ENCODE results near the gene SEMA6C.

The SEMA6C gene

DNA sequence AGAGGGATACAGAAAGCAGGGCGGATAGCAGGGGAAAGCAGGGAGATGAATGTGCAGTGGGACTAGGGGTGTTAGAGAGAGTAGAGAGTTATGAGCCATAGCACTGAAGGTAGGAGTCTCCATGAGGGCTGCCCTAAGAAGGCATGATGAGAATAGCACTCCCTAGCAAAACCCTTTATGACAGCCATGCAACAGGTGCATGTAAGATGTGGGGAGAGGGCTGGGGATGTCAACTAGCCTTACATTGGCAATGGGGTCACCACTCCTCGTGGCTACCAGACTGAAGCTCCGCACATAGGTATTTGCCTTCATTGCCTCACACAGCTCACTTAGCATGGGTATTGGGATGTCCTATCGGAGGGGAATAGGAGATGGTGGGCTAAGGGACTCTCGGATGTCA is 24.8 kb upstream of the SEMA6C start:
- DNase-seq (ENCODE audit: low spot score) = no peak
- peaks cover 41% of the 10 kb centered on the region for H3K36me3 Mint-ChIP-seq (ENCODE audit: low read depth)
- no peaks in the 10 kb centered on the region for H3K27me3 Mint-ChIP-seq (ENCODE audit: low read depth)
- peak overlapping the region; percentile 49 for H3K27ac Mint-ChIP-seq
- no peak overlapping the region for H3K4me3 Mint-ChIP-seq
- H3K4me1 Mint-ChIP-seq (ENCODE audit: low read depth) = peaks cover 6% of the 10 kb centered on the region
- no peaks in the 10 kb centered on the region for H3K9me3 Mint-ChIP-seq

DNA sequence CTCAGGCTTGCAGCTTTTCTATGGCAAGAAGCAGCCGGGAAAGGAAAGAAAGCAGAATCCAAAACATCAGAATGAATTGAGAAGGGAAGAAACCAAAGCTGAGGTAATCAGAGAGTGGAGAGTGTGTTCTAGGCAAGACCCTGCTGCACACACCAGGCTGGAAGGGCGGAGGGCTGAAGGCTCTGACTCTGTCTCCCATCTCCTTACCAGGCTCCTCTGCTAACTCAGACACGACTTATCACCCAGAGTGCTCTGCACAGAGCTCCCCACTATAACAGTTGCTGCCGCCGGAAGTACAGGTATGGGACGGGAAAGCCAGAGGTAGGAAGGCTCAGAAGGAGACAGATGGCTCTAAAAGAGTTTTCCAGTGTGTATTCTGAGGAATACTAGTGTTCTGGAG is 20.7 kb upstream of the SEMA6C start:
- peak overlapping the region; percentile 91 for H3K4me3 Mint-ChIP-seq
- H3K4me1 Mint-ChIP-seq (ENCODE audit: low read depth) = peaks cover 27% of the 10 kb centered on the region
- peaks cover 48% of the 10 kb centered on the region for H3K36me3 Mint-ChIP-seq (ENCODE audit: low read depth)
- DNase-seq (ENCODE audit: low spot score) = no peak
- H3K27me3 Mint-ChIP-seq (ENCODE audit: low read depth) = peaks cover 2% of the 10 kb centered on the region
- H3K27ac Mint-ChIP-seq = peak overlapping the region; percentile 92
- H3K9me3 Mint-ChIP-seq = no peaks in the 10 kb centered on the region

DNA sequence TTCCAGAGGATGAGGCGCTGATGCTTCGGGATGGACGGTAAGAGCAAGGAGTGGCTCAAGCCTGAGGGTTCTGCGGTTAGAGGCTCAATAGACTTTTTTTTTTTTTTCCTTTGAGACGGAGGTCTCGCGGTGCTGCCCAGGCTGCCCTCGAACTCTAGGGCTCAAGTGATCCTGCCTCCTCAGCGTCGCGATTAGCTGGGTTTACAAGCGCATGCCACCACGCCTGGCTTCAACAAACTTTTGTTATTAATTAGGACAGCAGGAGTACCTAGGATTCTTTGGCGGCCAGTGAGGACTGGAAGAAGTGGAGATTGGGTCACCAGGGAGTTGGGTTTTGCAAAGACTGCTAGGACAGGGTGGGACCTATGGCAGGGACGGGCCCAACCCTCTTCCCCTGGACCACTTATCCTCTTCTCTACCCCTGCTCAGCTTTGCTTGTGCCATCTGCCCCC is 20.1 kb upstream of the SEMA6C start:
- peak overlapping the region; percentile 91 for H3K4me3 Mint-ChIP-seq
- peaks cover 2% of the 10 kb centered on the region for H3K27me3 Mint-ChIP-seq (ENCODE audit: low read depth)
- no peaks in the 10 kb centered on the region for H3K9me3 Mint-ChIP-seq
- peak overlapping the region; percentile 92 for H3K27ac Mint-ChIP-seq
- H3K36me3 Mint-ChIP-seq (ENCODE audit: low read depth) = peaks cover 46% of the 10 kb centered on the region
- peaks cover 32% of the 10 kb centered on the region for H3K4me1 Mint-ChIP-seq (ENCODE audit: low read depth)
- DNase-seq (ENCODE audit: low spot score) = no peak

DNA sequence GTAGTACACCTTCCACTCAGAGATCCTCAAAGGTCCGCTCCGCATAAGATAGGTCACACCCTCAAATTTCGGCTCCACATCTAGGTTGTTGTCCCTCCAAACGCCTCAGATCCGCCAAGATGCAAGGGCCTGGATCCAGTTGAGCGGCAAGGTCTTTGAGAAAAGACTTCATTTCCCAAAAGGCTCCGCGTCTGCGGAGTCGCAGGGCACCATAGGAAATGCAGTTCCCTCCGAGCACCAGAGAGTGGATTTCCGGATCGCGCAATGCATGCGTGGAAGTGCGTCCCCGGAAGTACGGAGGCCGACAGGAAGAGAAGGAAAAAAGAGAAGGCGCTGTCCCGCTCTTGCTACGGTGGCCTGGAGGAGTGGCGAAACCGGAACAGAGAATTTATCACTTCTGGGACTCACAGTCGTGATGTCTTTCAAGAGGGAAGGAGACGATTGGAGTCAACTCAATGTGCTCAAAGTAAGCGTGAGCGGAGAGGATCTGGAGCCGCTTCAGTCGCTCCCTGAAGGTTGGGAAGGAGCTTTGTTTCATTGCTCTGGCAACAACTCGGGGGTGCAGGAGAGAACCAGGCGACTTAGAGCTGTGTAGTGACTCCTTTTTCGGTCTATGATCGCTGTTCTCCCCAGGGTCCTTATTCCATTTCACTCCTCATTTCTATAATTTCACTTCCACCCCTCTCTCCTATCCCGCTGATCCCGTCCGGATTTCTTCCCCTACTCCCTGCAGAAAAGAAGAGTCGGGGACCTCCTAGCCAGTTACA is 19.5 kb upstream of the SEMA6C start, which contains the start of the genes LYSMD1 and SCNM1:
Gene LYSMD1, minus strand, starts transcription at position 165 of the 767 bp plus-strand sequence. CDS start 644 bp downstream, outside the sequence.
Gene SCNM1, plus strand, starts transcription at position 407 of the 767 bp plus-strand sequence. Its CDS starts 9 bp downstream, at position 416.
- H3K36me3 Mint-ChIP-seq (ENCODE audit: low read depth) = peaks cover 42% of the 10 kb centered on the region
- no peaks in the 10 kb centered on the region for H3K9me3 Mint-ChIP-seq
- H3K4me1 Mint-ChIP-seq (ENCODE audit: low read depth) = peaks cover 34% of the 10 kb centered on the region
- DNase-seq (ENCODE audit: low spot score) = peak; percentile 97
- H3K4me3 Mint-ChIP-seq = peak within 1 kb of the TSS; percentile 91
- peak within 1 kb of the TSS; percentile 92 for H3K27ac Mint-ChIP-seq
- H3K27me3 Mint-ChIP-seq (ENCODE audit: low read depth) = peaks cover 2% of the 10 kb centered on the region

DNA sequence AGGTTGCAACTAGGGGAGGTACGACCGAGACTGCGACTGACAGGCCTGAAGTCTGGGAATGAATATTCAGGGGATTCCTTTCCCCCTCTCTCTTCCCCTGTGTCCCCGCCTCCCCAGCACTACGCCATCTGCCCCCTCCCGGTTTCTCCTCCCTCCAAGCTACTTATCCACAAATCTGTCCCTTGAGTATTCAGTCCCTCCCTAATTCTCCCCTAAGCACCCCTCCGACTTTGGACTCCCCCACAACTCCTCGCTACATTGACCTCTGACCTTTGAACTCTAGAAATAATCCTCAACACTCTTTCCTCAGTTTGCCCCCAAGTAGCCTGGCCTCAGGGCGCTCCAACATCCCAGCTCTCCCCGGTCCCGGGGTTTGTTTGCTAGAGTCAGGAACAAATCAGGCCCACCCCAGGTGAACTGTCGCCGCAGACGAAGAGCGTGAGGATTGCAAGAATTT is 18.9 kb upstream of the SEMA6C start:
- Mint-ChIP-seq H3K9me3 (no peaks in the 10 kb centered on the region), H3K4me3 (peak overlapping the region; percentile 91), H3K36me3 (ENCODE audit: low read depth) (peaks cover 40% of the 10 kb centered on the region), H3K27me3 (ENCODE audit: low read depth) (peaks cover 2% of the 10 kb centered on the region), H3K4me1 (ENCODE audit: low read depth) (peaks cover 34% of the 10 kb centered on the region), H3K27ac (peak overlapping the region; percentile 92)
- no peak for DNase-seq (ENCODE audit: low spot score)

DNA sequence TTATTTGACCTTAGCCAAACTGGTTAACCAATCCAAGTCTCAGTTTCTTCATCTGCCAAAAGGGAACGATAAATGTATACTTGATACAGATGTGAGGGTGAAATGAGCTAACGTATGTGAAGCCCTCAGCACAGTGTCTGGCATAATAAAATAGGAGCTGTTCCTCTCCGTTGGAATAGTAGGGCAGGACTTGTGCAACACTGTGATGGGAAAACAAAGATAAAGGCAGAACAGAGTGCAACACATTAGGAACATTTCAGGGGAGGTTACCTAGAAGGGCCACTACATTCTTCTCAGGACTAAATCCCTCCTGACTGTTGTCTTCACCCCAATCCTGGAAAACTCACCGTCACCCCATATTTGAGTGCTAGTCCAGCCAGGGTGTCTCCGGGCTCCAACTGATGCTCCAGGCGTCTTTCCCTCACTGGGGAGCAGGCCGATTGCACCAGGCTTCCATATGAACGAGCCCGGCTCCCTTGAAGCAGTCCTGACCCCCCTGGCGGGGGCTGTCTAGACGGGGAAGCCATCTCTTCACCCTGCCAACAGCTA is 18.4 kb upstream of the SEMA6C start:
- Mint-ChIP-seq H3K27ac (peak overlapping the region; percentile 92), H3K36me3 (ENCODE audit: low read depth) (peaks cover 39% of the 10 kb centered on the region), H3K4me1 (ENCODE audit: low read depth) (peaks cover 37% of the 10 kb centered on the region)

DNA sequence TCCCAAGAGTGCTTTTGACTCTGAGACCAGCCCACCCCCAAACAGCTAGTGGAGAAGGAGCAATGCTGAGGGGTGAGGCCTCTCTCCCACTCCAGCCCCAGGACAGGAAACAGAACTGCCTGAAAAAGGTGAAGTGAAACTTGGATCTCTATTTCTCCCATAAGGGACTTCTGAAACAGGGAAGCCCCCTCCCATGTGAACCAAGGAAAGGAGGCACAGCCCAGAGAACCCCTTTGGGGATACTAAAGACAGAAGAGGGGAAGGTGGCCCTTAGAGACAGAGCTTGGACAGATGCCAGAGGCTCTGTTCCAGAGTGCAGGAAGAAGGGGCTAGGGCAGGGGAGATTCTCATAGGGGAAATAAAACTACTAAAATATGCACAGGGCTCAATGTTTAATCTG is 12.9 kb upstream of the SEMA6C start:
- peaks cover 43% of the 10 kb centered on the region for H3K36me3 Mint-ChIP-seq (ENCODE audit: low read depth)
- H3K4me1 Mint-ChIP-seq (ENCODE audit: low read depth) = peaks cover 47% of the 10 kb centered on the region
- peak overlapping the region; percentile 66 for H3K4me3 Mint-ChIP-seq
- no peak for DNase-seq (ENCODE audit: low spot score)
- peak overlapping the region; percentile 78 for H3K27ac Mint-ChIP-seq
- no peaks in the 10 kb centered on the region for H3K27me3 Mint-ChIP-seq (ENCODE audit: low read depth)
- no peaks in the 10 kb centered on the region for H3K9me3 Mint-ChIP-seq

More for the DNA sequence above, 18.4 kb upstream of the SEMA6C start:
- no peak for DNase-seq (ENCODE audit: low spot score)
- peaks cover 2% of the 10 kb centered on the region for H3K27me3 Mint-ChIP-seq (ENCODE audit: low read depth)
- H3K4me3 Mint-ChIP-seq = peak overlapping the region; percentile 91
- H3K9me3 Mint-ChIP-seq = no peaks in the 10 kb centered on the region

DNA sequence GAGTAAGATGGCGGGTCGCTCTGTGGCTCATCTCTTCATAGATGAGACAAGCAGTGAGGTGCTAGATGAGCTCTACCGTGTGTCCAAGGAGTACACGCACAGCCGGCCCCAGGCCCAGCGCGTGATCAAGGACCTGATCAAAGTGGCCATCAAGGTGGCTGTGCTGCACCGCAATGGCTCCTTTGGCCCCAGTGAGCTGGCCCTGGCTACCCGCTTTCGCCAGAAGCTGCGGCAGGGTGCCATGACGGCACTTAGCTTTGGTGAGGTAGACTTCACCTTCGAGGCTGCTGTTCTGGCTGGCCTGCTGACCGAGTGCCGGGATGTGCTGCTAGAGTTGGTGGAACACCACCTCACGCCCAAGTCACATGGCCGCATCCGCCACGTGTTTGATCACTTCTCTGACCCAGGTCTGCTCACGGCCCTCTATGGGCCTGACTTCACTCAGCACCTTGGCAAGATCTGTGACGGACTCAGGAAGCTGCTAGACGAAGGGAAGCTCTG is 12.4 kb upstream of the SEMA6C start:
- Mint-ChIP-seq H3K27me3 (ENCODE audit: low read depth) (no peaks in the 10 kb centered on the region), H3K27ac (peak overlapping the region; percentile 95), H3K4me1 (ENCODE audit: low read depth) (peaks cover 45% of the 10 kb centered on the region), H3K36me3 (ENCODE audit: low read depth) (peaks cover 43% of the 10 kb centered on the region), H3K9me3 (no peaks in the 10 kb centered on the region), H3K4me3 (peak overlapping the region; percentile 98)
- peak; percentile 20 for DNase-seq (ENCODE audit: low spot score)

DNA sequence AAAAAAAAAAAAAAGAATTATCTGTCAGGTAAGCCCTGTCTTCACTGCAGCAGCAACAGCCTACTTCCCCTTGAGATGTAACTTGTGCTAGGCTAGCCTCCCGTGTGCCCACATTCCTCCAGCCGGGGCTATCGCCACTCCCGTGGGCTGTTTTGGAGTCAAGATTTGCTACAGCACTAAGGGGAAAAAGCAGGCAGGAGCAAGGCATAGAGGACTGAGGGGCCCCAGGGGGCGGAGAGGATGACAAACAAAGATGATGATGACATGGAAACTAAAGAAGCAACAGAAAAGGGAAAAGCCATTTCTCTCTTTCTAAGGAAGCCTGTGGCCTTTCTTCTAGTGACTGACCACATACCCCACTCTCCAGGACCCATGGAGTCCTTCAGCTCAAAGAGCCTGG is 11.9 kb upstream of the SEMA6C start:
- Mint-ChIP-seq H3K4me1 (ENCODE audit: low read depth) (peaks cover 45% of the 10 kb centered on the region), H3K9me3 (no peaks in the 10 kb centered on the region), H3K4me3 (peak overlapping the region; percentile 98), H3K36me3 (ENCODE audit: low read depth) (peaks cover 43% of the 10 kb centered on the region), H3K27ac (peak overlapping the region; percentile 95), H3K27me3 (ENCODE audit: low read depth) (no peaks in the 10 kb centered on the region)
- peak; percentile 74 for DNase-seq (ENCODE audit: low spot score)

DNA sequence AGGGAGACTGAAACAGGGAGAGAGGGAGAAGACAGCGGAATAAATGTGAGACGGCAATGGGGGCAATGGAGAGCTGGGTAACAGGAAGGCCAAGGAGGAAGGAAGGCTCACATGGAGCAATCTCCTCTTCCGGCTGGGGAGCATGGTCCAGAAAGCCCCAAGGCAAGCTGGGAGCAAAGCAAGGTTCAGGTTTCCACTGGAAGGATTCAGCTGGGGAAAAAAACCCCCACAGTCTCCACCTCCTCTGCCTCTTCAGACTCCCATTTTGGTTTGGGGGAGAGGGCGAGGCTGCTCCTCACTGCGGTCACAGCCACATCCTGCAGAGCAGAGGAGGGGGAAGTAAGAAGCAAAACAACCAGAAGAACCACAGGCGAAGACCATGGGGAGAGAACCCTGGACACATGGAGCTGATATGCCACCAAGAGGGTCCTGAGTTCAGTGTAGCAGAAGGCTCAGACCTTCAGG is 10.7 kb upstream of the SEMA6C start:
- Mint-ChIP-seq H3K27ac (peak overlapping the region; percentile 95), H3K4me3 (peak overlapping the region; percentile 98), H3K36me3 (ENCODE audit: low read depth) (peaks cover 37% of the 10 kb centered on the region), H3K9me3 (no peaks in the 10 kb centered on the region), H3K27me3 (ENCODE audit: low read depth) (no peaks in the 10 kb centered on the region), H3K4me1 (ENCODE audit: low read depth) (peaks cover 40% of the 10 kb centered on the region)
- peak; percentile 76 for DNase-seq (ENCODE audit: low spot score)

DNA sequence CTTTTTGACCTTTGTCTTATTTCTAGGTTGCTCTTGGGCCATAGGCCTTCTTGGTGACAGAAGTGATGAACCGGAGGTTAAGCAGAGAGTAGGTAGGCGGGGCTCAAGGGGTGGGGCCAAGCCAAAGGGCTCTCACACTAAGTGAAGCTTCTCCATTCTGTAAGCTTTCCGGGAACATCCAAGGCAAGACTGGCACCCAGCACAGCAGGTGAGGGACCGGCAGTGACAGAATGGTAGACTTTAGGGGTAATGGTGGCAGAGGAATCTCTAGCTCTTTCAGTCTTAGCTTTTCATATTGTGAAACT is 10.0 kb upstream of the SEMA6C start, which contains the start of gene TNFAIP8L2:
Gene TNFAIP8L2, plus strand, starts transcription at position 135 of the 305 bp plus-strand sequence. CDS start 2,049 bp downstream, outside the sequence.
- Mint-ChIP-seq H3K27ac (peak within 1 kb of the TSS; percentile 95), H3K4me3 (peak within 1 kb of the TSS; percentile 98), H3K4me1 (ENCODE audit: low read depth) (peaks cover 36% of the 10 kb centered on the region), H3K36me3 (ENCODE audit: low read depth) (peaks cover 37% of the 10 kb centered on the region), H3K9me3 (no peaks in the 10 kb centered on the region), H3K27me3 (ENCODE audit: low read depth) (no peaks in the 10 kb centered on the region)
- peak; percentile 79 for DNase-seq (ENCODE audit: low spot score)

DNA sequence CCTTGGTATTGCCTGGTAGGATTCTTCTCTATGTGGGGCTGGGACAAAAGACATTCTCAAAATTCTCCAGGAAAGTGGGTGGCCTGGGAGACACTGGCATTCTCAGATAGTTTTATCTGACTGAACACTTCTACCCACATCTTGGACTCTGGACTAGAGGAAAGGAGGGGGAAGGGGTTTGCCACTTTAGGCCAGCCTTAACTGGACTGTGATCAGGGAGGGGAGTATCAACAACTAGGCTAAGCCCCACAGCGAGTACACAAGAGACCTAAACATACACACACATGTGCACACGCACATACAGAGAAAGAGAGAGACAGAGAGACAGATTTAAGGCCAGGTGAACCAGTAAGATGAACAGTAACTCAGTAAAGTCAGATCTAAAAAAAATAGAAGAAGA is 1.2 kb upstream of the SEMA6C start:
- DNase-seq (ENCODE audit: low spot score) = no peak
- H3K9me3 Mint-ChIP-seq = no peaks in the 10 kb centered on the region
- no peak overlapping the region for H3K27ac Mint-ChIP-seq
- H3K4me1 Mint-ChIP-seq (ENCODE audit: low read depth) = peaks cover 20% of the 10 kb centered on the region
- H3K27me3 Mint-ChIP-seq (ENCODE audit: low read depth) = peaks cover 29% of the 10 kb centered on the region
- H3K36me3 Mint-ChIP-seq (ENCODE audit: low read depth) = no peaks in the 10 kb centered on the region
- H3K4me3 Mint-ChIP-seq = peak overlapping the region; percentile 95

DNA sequence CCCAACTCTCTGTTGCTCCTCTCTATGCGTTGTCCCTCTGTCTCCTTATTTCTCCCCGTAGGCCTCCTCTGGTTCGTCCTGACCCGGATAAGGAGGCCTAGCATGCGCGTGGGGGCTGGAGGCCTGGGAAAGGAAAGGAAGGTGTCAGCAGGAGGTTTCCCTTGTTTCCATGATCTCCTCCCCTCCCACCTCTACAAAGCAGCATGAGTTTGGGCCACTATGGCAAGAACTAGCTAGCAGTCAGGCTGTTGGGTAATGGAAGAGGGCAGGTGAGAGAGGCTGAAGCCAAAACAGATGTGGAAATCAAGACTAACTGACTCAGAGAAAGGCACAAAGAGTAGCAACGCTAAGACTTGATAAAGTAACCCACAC is 687 bp upstream of the SEMA6C start:
- Mint-ChIP-seq H3K4me3 (peak overlapping the region; percentile 95), H3K4me1 (ENCODE audit: low read depth) (peaks cover 20% of the 10 kb centered on the region), H3K27ac (peak overlapping the region; percentile 62), H3K27me3 (ENCODE audit: low read depth) (peaks cover 29% of the 10 kb centered on the region), H3K9me3 (no peaks in the 10 kb centered on the region), H3K36me3 (ENCODE audit: low read depth) (no peaks in the 10 kb centered on the region)
- no peak for DNase-seq (ENCODE audit: low spot score)

DNA sequence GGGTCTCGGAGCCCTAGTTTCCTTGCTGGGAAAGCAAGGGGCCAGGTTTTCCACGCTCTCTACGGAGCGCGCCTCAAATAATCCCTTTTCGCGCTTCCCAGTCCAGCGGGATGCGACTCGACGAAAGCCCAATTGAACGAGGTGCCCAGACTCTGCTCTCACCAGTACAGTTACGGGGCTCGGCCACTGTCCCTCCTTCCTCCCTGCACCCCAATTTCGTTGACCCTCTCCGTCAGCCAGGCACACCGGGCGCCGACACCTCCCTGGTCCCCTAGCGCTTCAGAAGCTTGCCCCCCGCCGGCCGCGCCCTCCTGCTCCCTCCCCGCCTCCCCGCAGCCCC is 389 bp downstream of the SEMA6C start:
- Mint-ChIP-seq H3K4me3 (peak overlapping the region; percentile 95), H3K27ac (no peak overlapping the region), H3K36me3 (ENCODE audit: low read depth) (no peaks in the 10 kb centered on the region), H3K9me3 (no peaks in the 10 kb centered on the region), H3K27me3 (ENCODE audit: low read depth) (peaks cover 29% of the 10 kb centered on the region), H3K4me1 (ENCODE audit: low read depth) (peaks cover 18% of the 10 kb centered on the region)
- no peak for DNase-seq (ENCODE audit: low spot score)
